HG02571 (cell line): ENCODE data around the gene CNTNAP4.

Source experiments
- ATAC-seq: cut with Tn5 transposase; IDR thresholded peaks from one replicate; pipeline ENCODE4 v1.9.1; 2021; ENCODE audit warnings: mild to moderate bottlenecking, moderate library complexity; ENCODE audit not compliant: unreplicated experiment

Gene CNTNAP4

GRCh38 chr16:76574651-76575050 is 297.4 kb downstream of the CNTNAP4 start:
- no peak for ATAC-seq

- ATAC-seq, result no peak
Observed at GRCh38 chr16:76576526-76576925, 299.3 kb downstream of the CNTNAP4 start.

- ATAC-seq, result peak; percentile 76
Observed at GRCh38 chr16:76577003-76577402, 299.8 kb downstream of the CNTNAP4 start.

GRCh38 chr16:76579277-76579922 is 302.2 kb downstream of the CNTNAP4 start:
- no peak for ATAC-seq

GRCh38 chr16:76583466-76583865 is 306.3 kb downstream of the CNTNAP4 start:
- no peak for ATAC-seq

GRCh38 chr16:76583945-76584344 is 306.7 kb downstream of the CNTNAP4 start:
- ATAC-seq, result no peak

- ATAC-seq, result no peak
Observed at GRCh38 chr16:76598498-76598897, 321.3 kb downstream of the CNTNAP4 start.

- ATAC-seq, result no peak
Observed at GRCh38 chr16:76607317-76607716, 330.1 kb downstream of the CNTNAP4 start.
